Keratinocyte (primary cell): ENCODE measurements around the gene MAPRE2. TPM values are rescaled to one million over a fixed set of nuclear protein-coding genes. Genes with fewer than 3 reads are reported as not detected.

Experiments
- DNase-seq: peaks from one replicate; pipeline ENCODE4 v3.0.0-alpha.2; 2011; ENCODE audit warnings: low read depth, missing footprints, low spot score
- FAIRE-seq: peaks from 2 replicates; lab custom pipeline; 2011; peaks lifted over from hg19 to GRCh38; lab: Jason Lieb, UNC
- H2AFZ ChIP-seq: 2 replicates; pipeline ENCODE4 v1.6.0; 2012; ENCODE audit warnings: low read length, control low read depth, inconsistent platforms; ENCODE audit not compliant: control insufficient read depth
- H3K27ac ChIP-seq: 2 replicates; pipeline ENCODE4 v1.5.1; 2011; ENCODE audit warnings: low read length; ENCODE audit not compliant: control insufficient read depth, insufficient read depth
- H3K27me3 ChIP-seq: 3 replicates; pipeline ENCODE4 v1.6.0; 2011; ENCODE audit warnings: low read length; ENCODE audit not compliant: control insufficient read depth, insufficient read depth; ENCODE audit errors: extremely low read depth
- H3K36me3 ChIP-seq, 2 experiments: 2 replicates in 1 of 2; 3 replicates in 1 of 2; pipeline ENCODE4 v1.5.1; 2011; ENCODE audit warnings: low read length in 2 of 2, mild to moderate bottlenecking in 1 of 2; ENCODE audit not compliant: control insufficient read depth in 2 of 2, insufficient read depth in 2 of 2; ENCODE audit errors: extremely low read depth in 1 of 2
- H3K4me1 ChIP-seq: 3 replicates; pipeline ENCODE4 v1.5.1; 2011; ENCODE audit warnings: low read length; ENCODE audit not compliant: control insufficient read depth, insufficient read depth; ENCODE audit errors: extremely low read depth
- H3K4me2 ChIP-seq: 3 replicates; pipeline ENCODE4 v1.6.0; 2011; ENCODE audit warnings: low read depth, low read length; ENCODE audit not compliant: control insufficient read depth, insufficient read depth; ENCODE audit errors: extremely low read depth
- H3K4me3 ChIP-seq, 3 experiments: fragments of 200-600 bp in 1 of 3; sonication (generic) in 1 of 3; 2 replicates in 2 of 3; 3 replicates in 1 of 3; pipeline ENCODE4 v1.5.1; 2011 to 2016; ENCODE audit warnings: low read length in 3 of 3, mild to moderate bottlenecking in 3 of 3, control low read depth in 2 of 3, inconsistent platforms in 1 of 3, low read depth in 1 of 3, mixed read lengths in 1 of 3, mixed run types in 1 of 3, moderate library complexity in 1 of 3; ENCODE audit not compliant: control insufficient read depth in 2 of 3, insufficient read depth in 2 of 3; ENCODE audit errors: extremely low read depth in 1 of 3
- H3K79me2 ChIP-seq: 2 replicates; pipeline ENCODE4 v1.6.0; 2012; ENCODE audit warnings: low read length; ENCODE audit not compliant: control insufficient read depth, insufficient read depth
- H3K9ac ChIP-seq: 3 replicates; pipeline ENCODE4 v1.6.0; 2011; ENCODE audit warnings: low read length; ENCODE audit not compliant: control insufficient read depth, insufficient read depth; ENCODE audit errors: extremely low read depth
- H3K9me1 ChIP-seq: 3 replicates; pipeline ENCODE4 v1.6.0; 2011; ENCODE audit warnings: low read length; ENCODE audit not compliant: control insufficient read depth, insufficient read depth; ENCODE audit errors: extremely low read depth
- H3K9me3 ChIP-seq: 2 replicates; pipeline ENCODE4 v1.5.1; 2012; ENCODE audit warnings: low read depth, low read length; ENCODE audit not compliant: control insufficient read depth
- H4K20me1 ChIP-seq: 3 replicates; pipeline ENCODE4 v1.6.0; 2011; ENCODE audit warnings: low read length; ENCODE audit not compliant: control insufficient read depth, insufficient read depth; ENCODE audit errors: extremely low read depth
- EZH2 ChIP-seq: IDR thresholded peaks from one replicate; pipeline ENCODE4 v1.6.1; 2012; ENCODE audit warnings: inconsistent platforms, mild to moderate bottlenecking, low read length, moderate library complexity
- dilution Hi-C: fragments of 300-500 bp; cut with MboI; formaldehyde crosslinking; loops from one replicate; pipeline ENCODE4 v1.7.0; 2020; ENCODE audit warnings: low sequenced_read_pairs; ENCODE audit not compliant: extremely low pct_ligation_motif_present
- polyA plus RNA-seq, 5 experiments: library from polyadenylated mRNA; depleted of rRNA in 3 of 5; stranded (reverse) in 3 of 5; stranded (forward) in 1 of 5; unstranded in 1 of 5; fragments of >200 nt; gene quantifications; 1 replicate in 1 of 5; 2 replicates in 3 of 5; 3 replicates in 1 of 5; pipeline versions ENCODE4 v1.2.1 to v1.2.3, GENCODE V29; 2011 to 2012; ENCODE audit warnings: missing spikeins in 2 of 5, low read depth in 1 of 5, low replicate concordance in 1 of 5
- TF ChIP-seq, protein P1 (sequence below), 3 experiments: IDR thresholded peaks in 1 of 3; conservative IDR thresholded peaks in 1 of 3; optimal IDR thresholded peaks in 1 of 3; 2 replicates in 2 of 3; 3 replicates in 1 of 3; pipeline versions ENCODE3 to v1.5.1; 2011; ENCODE audit warnings: low read length in 3 of 3, mild to moderate bottlenecking in 3 of 3, moderate library complexity in 2 of 3, control low read depth in 1 of 3, inconsistent platforms in 1 of 3; ENCODE audit not compliant: insufficient read depth in 2 of 3; ENCODE audit errors: extremely low read depth in 1 of 3

MAPRE2 gene
- polyA plus RNA-seq, 1 donor (not counting 4 experiments of a cell fraction or from before 2014, with no cell fraction given) = 14.2 TPM

DNA sequence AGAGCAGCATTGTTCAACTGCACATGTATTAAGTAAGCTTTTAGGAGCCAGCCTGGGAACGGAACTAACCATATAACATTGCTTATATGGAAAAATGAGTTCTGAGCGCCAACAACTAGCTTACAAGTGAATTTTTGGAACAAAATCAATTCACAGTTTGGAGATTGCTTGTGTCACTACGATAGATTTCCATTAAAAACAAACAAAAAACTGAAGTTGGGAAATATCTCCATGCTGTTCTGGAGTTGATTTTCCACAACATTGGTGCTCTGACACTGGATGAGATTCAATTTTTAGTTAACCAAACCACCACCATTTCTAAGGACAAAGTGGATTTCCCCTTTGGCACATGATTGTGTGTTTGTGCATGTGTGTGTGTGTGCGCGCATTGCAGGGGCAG is 142.7 kb downstream of the MAPRE2 start:
- Histone ChIP-seq H3K27ac (no peak overlapping the region), H3K36me3 (no peaks in the 10 kb centered on the region), H2AFZ (no peak overlapping the region), H3K4me2 (no peak overlapping the region), H4K20me1 (no peaks in the 10 kb centered on the region), H3K27me3 (peaks cover 3% of the 10 kb centered on the region), H3K4me1 (no peaks in the 10 kb centered on the region), H3K79me2 (no peaks in the 10 kb centered on the region), H3K9me3 (no peaks in the 10 kb centered on the region), H3K9me1 (no peaks in the 10 kb centered on the region), H3K9ac (no peak overlapping the region), H3K4me3 (no peak overlapping the region)
- DNase-seq = no peak
- FAIRE-seq = no peak
- TF ChIP-seq, protein P1, sequence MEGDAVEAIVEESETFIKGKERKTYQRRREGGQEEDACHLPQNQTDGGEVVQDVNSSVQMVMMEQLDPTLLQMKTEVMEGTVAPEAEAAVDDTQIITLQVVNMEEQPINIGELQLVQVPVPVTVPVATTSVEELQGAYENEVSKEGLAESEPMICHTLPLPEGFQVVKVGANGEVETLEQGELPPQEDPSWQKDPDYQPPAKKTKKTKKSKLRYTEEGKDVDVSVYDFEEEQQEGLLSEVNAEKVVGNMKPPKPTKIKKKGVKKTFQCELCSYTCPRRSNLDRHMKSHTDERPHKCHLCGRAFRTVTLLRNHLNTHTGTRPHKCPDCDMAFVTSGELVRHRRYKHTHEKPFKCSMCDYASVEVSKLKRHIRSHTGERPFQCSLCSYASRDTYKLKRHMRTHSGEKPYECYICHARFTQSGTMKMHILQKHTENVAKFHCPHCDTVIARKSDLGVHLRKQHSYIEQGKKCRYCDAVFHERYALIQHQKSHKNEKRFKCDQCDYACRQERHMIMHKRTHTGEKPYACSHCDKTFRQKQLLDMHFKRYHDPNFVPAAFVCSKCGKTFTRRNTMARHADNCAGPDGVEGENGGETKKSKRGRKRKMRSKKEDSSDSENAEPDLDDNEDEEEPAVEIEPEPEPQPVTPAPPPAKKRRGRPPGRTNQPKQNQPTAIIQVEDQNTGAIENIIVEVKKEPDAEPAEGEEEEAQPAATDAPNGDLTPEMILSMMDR (optimal IDR thresholded peaks at IDR 0.05 in 1 of 3, IDR thresholded peaks at IDR 0.05 in 1 of 3, conservative IDR thresholded peaks at IDR 0.05 in 1 of 3; ENCODE audit: extremely low read depth in 1 of 3, insufficient read depth in 2 of 3, low read length in 3 of 3) = no peak
- no peak for TF ChIP-seq EZH2
- dilution Hi-C loops = no loop called here

DNA sequence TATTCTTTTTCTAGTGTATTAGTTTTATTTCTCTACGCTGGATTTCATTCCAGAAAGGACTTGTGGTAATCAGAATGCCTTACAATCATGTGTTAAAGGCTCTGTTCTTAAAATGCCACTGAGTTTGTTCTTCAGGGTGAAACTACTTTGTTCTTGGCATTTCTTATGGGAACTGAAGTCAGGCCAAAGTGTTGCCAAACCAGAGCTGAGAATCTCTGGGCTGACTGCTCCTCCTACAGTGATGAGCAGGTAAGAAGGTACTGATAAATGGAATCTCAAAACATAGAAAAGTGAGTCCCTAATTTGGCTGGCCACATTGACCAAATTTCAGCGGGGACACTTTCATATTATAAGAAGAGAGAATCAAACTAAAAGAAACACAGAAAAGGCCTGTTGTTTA is 144.6 kb downstream of the MAPRE2 start:
- Histone ChIP-seq H3K36me3 (no peaks in the 10 kb centered on the region), H3K9me3 (no peaks in the 10 kb centered on the region), H2AFZ (no peak overlapping the region), H4K20me1 (no peaks in the 10 kb centered on the region), H3K79me2 (no peaks in the 10 kb centered on the region), H3K4me1 (no peaks in the 10 kb centered on the region), H3K9me1 (no peaks in the 10 kb centered on the region), H3K27ac (no peak overlapping the region), H3K27me3 (peaks cover 3% of the 10 kb centered on the region), H3K4me2 (no peak overlapping the region), H3K9ac (no peak overlapping the region), H3K4me3 (no peak overlapping the region)
- no peak for DNase-seq
- FAIRE-seq = no peak
- TF ChIP-seq, protein P1 (optimal IDR thresholded peaks at IDR 0.05 in 1 of 3, IDR thresholded peaks at IDR 0.05 in 1 of 3, conservative IDR thresholded peaks at IDR 0.05 in 1 of 3; ENCODE audit: extremely low read depth in 1 of 3, insufficient read depth in 2 of 3, low read length in 3 of 3) = no peak
- no peak for TF ChIP-seq EZH2
- dilution Hi-C loops = no loop called here
